Liver (tissue), 9 donors: ENCODE results near the gene RAB31. TPM values are rescaled to one million over a fixed set of nuclear protein-coding genes. Genes with fewer than 3 reads are reported as not detected.

Experiments
- DNase-seq: peaks from one replicate; pipeline ENCODE4 v3.0.0-alpha.2; 2017; ENCODE audit warnings: low spot score
- H3K27ac ChIP-seq, 2 donors: one replicate each; pipeline ENCODE4 v1.7.0; 2013; ENCODE audit warnings: inconsistent platforms in 2 of 2, low read length in 2 of 2, control low read depth in 1 of 2, low read depth in 1 of 2, mild to moderate bottlenecking in 1 of 2
- H3K27me3 ChIP-seq, 4 donors: one replicate each; pipeline versions ENCODE4 v1.6.1 to v1.7.0; 2013; ENCODE audit warnings: low read length in 3 of 4, inconsistent platforms in 1 of 4, mild to moderate bottlenecking in 1 of 4, moderate library complexity in 1 of 4; ENCODE audit not compliant: control insufficient read depth in 4 of 4, insufficient read depth in 4 of 4
- H3K36me3 ChIP-seq, 4 donors: one replicate each; pipeline versions ENCODE4 v1.6.1 to v1.7.0; 2013; ENCODE audit warnings: low read length in 3 of 4, mild to moderate bottlenecking in 3 of 4, low read depth in 1 of 4, moderate library complexity in 1 of 4; ENCODE audit not compliant: control insufficient read depth in 4 of 4, insufficient read depth in 3 of 4
- H3K4me1 ChIP-seq, 4 donors: one replicate each; pipeline versions ENCODE4 v1.6.1 to v1.7.0; 2013; ENCODE audit warnings: low read length in 3 of 4, mild to moderate bottlenecking in 3 of 4, moderate library complexity in 1 of 4; ENCODE audit not compliant: control insufficient read depth in 4 of 4, insufficient read depth in 4 of 4
- H3K4me3 ChIP-seq, 3 donors: one replicate each; pipeline versions ENCODE4 v1.6.1 to v1.7.0; 2013; ENCODE audit warnings: low read length in 3 of 3, control low read depth in 1 of 3, low read depth in 1 of 3, mild to moderate bottlenecking in 1 of 3
- H3K9ac ChIP-seq, 2 donors: one replicate each; pipeline ENCODE4 v1.7.0; 2013; ENCODE audit warnings: low read length in 2 of 2, mild to moderate bottlenecking in 2 of 2, moderate library complexity in 2 of 2, control low read depth in 1 of 2, low read depth in 1 of 2
- H3K9me3 ChIP-seq, 4 donors: one replicate each; pipeline versions ENCODE4 v1.6.1 to v1.7.0; 2013; ENCODE audit warnings: low read length in 3 of 4; ENCODE audit not compliant: control insufficient read depth in 4 of 4
- ATF3 ChIP-seq: IDR thresholded peaks from 2 replicates; pipeline ENCODE4 v1.6.1; 2016; ENCODE audit warnings: antibody characterized with exemption
- CTCF ChIP-seq: fragments of 150-350 bp; IDR thresholded peaks from 2 replicates; pipeline ENCODE4 v1.5.1; 2017; ENCODE audit warnings: improper control_type of control experiment, low read depth, low read length; ENCODE audit not compliant: missing input control
- EGR1 ChIP-seq, 2 donors: IDR thresholded peaks; 2 replicates each; pipeline ENCODE4 v1.6.1; 2016 to 2018; ENCODE audit warnings: antibody characterized with exemption in 2 of 2, low read depth in 2 of 2
- FOXA1 ChIP-seq: IDR thresholded peaks from 2 replicates; pipeline ENCODE4 v1.6.1; 2016; ENCODE audit warnings: antibody characterized with exemption
- FOXA2 ChIP-seq: IDR thresholded peaks from 2 replicates; pipeline ENCODE4 v1.6.1; 2016; ENCODE audit warnings: antibody characterized with exemption
- GABPA ChIP-seq, 2 donors: IDR thresholded peaks in 1 of 2; conservative IDR thresholded peaks in 1 of 2; 2 replicates each; pipeline ENCODE4 v1.6.1; 2016; ENCODE audit warnings: antibody characterized with exemption in 2 of 2, mild to moderate bottlenecking in 1 of 2, moderate library complexity in 1 of 2
- HNF4A ChIP-seq, 2 donors: conservative IDR thresholded peaks; 2 replicates each; pipeline ENCODE4 v1.6.1; 2016; ENCODE audit warnings: antibody characterized with exemption in 2 of 2, mild to moderate bottlenecking in 2 of 2
- HNF4G ChIP-seq: IDR thresholded peaks from 2 replicates; pipeline ENCODE4 v1.6.1; 2016; ENCODE audit warnings: antibody characterized with exemption
- JUND ChIP-seq, 2 donors: IDR thresholded peaks; 2 replicates each; pipeline ENCODE4 v1.6.1; 2016; ENCODE audit warnings: antibody characterized with exemption in 2 of 2
- MAX ChIP-seq: IDR thresholded peaks from 2 replicates; pipeline ENCODE4 v1.6.1; 2016; ENCODE audit warnings: antibody characterized with exemption
- NR2F2 ChIP-seq: IDR thresholded peaks from 2 replicates; pipeline ENCODE4 v1.6.1; 2016; ENCODE audit warnings: antibody characterized with exemption
- RAD21 ChIP-seq, 2 donors: IDR thresholded peaks; 2 replicates each; pipeline ENCODE4 v1.6.1; 2016; ENCODE audit warnings: antibody characterized with exemption in 2 of 2, mild to moderate bottlenecking in 2 of 2
- REST ChIP-seq: IDR thresholded peaks from 2 replicates; pipeline ENCODE4 v1.6.1; 2016; ENCODE audit warnings: antibody characterized with exemption, mild to moderate bottlenecking
- RXRA ChIP-seq, 2 donors: IDR thresholded peaks; 2 replicates each; pipeline ENCODE4 v1.6.1; 2017 to 2018; ENCODE audit warnings: antibody characterized with exemption in 2 of 2, mild to moderate bottlenecking in 1 of 2
- SP1 ChIP-seq: IDR thresholded peaks from 2 replicates; pipeline ENCODE4 v1.6.1; 2018; ENCODE audit warnings: antibody characterized with exemption, mild to moderate bottlenecking
- TAF1 ChIP-seq: conservative IDR thresholded peaks from 2 replicates; pipeline ENCODE4 v1.6.1; 2016; ENCODE audit warnings: antibody characterized with exemption, mild to moderate bottlenecking
- YY1 ChIP-seq: IDR thresholded peaks from 2 replicates; pipeline ENCODE4 v1.6.1; 2016; ENCODE audit warnings: antibody characterized with exemption, mild to moderate bottlenecking
- ZBTB33 ChIP-seq: IDR thresholded peaks from 2 replicates; pipeline ENCODE4 v1.6.1; 2016; ENCODE audit warnings: antibody characterized with exemption
- WGBS: extraction: QIAGEN DNeasy Blood & Tissue Kit; methylation state at CpG from one replicate; pipeline ENCODE4 v1.1.7; 2013; 5-methylcytosine and 5-hydroxymethylcytosine counted together
- polyA plus RNA-seq, 2 donors: library from polyadenylated mRNA; stranded (reverse) in 1 of 2; unstranded in 1 of 2; fragments of 200-250 nt in 1 of 2; fragments of >200 nt in 1 of 2; fragmentation: Nextera tagmentation in 1 of 2; extraction: Ambion mirVana in 1 of 2; gene quantifications; one replicate each; pipeline versions ENCODE4 v1.2.1 to v1.2.3, GENCODE V29; 2013 to 2015
- total RNA-seq, 2 donors: library from RNA; depleted of rRNA; stranded (reverse); fragments of >200 nt; gene quantifications; one replicate each; pipeline ENCODE4 v1.2.3, GENCODE V29; 2014
- donor health status: healthy.
- donor health status: healthy.
- donor health status: healthy.
- donor health status: healthy.
- donor health status: healthy.

Gene RAB31
- total and polyA plus RNA-seq, 4 donors, result 3.6 to 12.8 (median 9.7) TPM

- TF ChIP-seq JUND (IDR thresholded peaks at IDR 0.05) (no peak), ATF3 (no peak), FOXA2 (no peak), ZBTB33 (no peak), RAD21 (IDR thresholded peaks at IDR 0.05) (no peak), HNF4A (conservative IDR thresholded peaks at IDR 0.05) (no peak), YY1 (no peak)
Measured at GRCh38 chr18:9694174-9694573, 13.9 kb upstream of the RAB31 start (continued).

GRCh38 chr18:9694952-9695495 is 13.1 kb upstream of the RAB31 start:
- no peak overlapping the region for H3K9ac ChIP-seq
- H3K4me3 ChIP-seq, result no peak overlapping the region
- DNase-seq, result no peak
- no peaks in the 10 kb centered on the region for H3K36me3 ChIP-seq
- no peaks in the 10 kb centered on the region for H3K27me3 ChIP-seq
- TF ChIP-seq YY1, result no peak
- no peak for TF ChIP-seq CTCF
- TF ChIP-seq NR2F2, result no peak
- TF ChIP-seq FOXA1, result no peak
- no peak for TF ChIP-seq GABPA (IDR thresholded peaks at IDR 0.05 in 1 of 2, conservative IDR thresholded peaks at IDR 0.05 in 1 of 2)
- no peak for TF ChIP-seq RXRA (IDR thresholded peaks at IDR 0.05)
- TF ChIP-seq HNF4G, result no peak
- TF ChIP-seq HNF4A (conservative IDR thresholded peaks at IDR 0.05), result no peak
- TF ChIP-seq REST, result no peak
- no peak for TF ChIP-seq FOXA2
- no peak for TF ChIP-seq TAF1
- no peak for TF ChIP-seq ATF3
- no peak for TF ChIP-seq MAX
- TF ChIP-seq SP1, result no peak
- no peak for TF ChIP-seq RAD21 (IDR thresholded peaks at IDR 0.05)
- no peak for TF ChIP-seq ZBTB33
- TF ChIP-seq JUND (IDR thresholded peaks at IDR 0.05), result no peak
- TF ChIP-seq EGR1 (IDR thresholded peaks at IDR 0.05; ENCODE audit: low read depth in 2 of 2), result no peak
- no peaks in the 10 kb centered on the region for H3K4me1 ChIP-seq
- H3K9me3 ChIP-seq, result no peaks in the 10 kb centered on the region
- WGBS, result 84% methylated on average over 3 of the region's 3 CpGs
- no peak overlapping the region for H3K27ac ChIP-seq
